Epidermal melanocyte (primary cell): ENCODE measurements around the gene CPXCR1.
"Not testable (repeated sequence)": the region's sequence is repeated elsewhere in the genome, so short reads cannot be mapped to it uniquely, and the experiment has no call there.

ENCODE experiments used
- DNase-seq: peaks from one replicate; pipeline ENCODE4 v3.0.0; 2011; ENCODE audit warnings: low spot score; ENCODE audit not compliant: insufficient read length

CPXCR1 gene

GRCh38 chrX:88746925-88747324 lies at the start of gene CPXCR1:
CPXCR1 (plus strand) TSS chrX:88747225; CDS start chrX:88753415, 6,190 bp downstream.
- no peak for DNase-seq

GRCh38 chrX:88735835-88736234 lies 11.2 kb upstream of the CPXCR1 start:
- DNase-seq: no peak

GRCh38 chrX:88746215-88746614 lies 810 bp upstream of the CPXCR1 start:
- DNase-seq: not testable (repeated sequence)

GRCh38 chrX:88752339-88752738 lies 5.3 kb downstream of the CPXCR1 start:
- DNase-seq: not testable (repeated sequence)

- no peak for DNase-seq
Measured at GRCh38 chrX:88789825-88790224, 42.8 kb downstream of the CPXCR1 start.
